Ishikawa (cell line): ENCODE data around the gene TECTB.

Experiments
- CEBPB ChIP-seq: IDR thresholded peaks from 2 replicates; pipeline ENCODE4 v1.6.1; 2012
- CREB1 ChIP-seq: IDR thresholded peaks from 2 replicates; pipeline ENCODE4 v1.6.1; 2012; ENCODE audit warnings: low read depth
- EGR1 ChIP-seq: IDR thresholded peaks from 2 replicates; pipeline ENCODE4 v1.6.1; 2012
- EP300 ChIP-seq: IDR thresholded peaks from 2 replicates; pipeline ENCODE4 v1.6.1; 2012; ENCODE audit warnings: borderline replicate concordance
- FOXM1 ChIP-seq: IDR thresholded peaks from 2 replicates; pipeline ENCODE4 v1.6.1; 2012; ENCODE audit warnings: low read depth, borderline replicate concordance
- MAX ChIP-seq: IDR thresholded peaks from 2 replicates; pipeline ENCODE4 v1.6.1; 2012
- NFIC ChIP-seq: IDR thresholded peaks from 2 replicates; pipeline ENCODE4 v1.6.1; 2012
- RAD21 ChIP-seq: IDR thresholded peaks from 2 replicates; pipeline ENCODE4 v1.6.1; 2012; ENCODE audit warnings: low read depth
- REST ChIP-seq: IDR thresholded peaks from 2 replicates; pipeline ENCODE4 v1.6.1; 2012; ENCODE audit warnings: low read depth, mild to moderate bottlenecking
- TAF1 ChIP-seq: IDR thresholded peaks from 2 replicates; pipeline ENCODE4 v1.6.1; 2012; ENCODE audit warnings: low read depth, mild to moderate bottlenecking
- TCF12 ChIP-seq: IDR thresholded peaks from 2 replicates; pipeline ENCODE4 v1.6.1; 2012; ENCODE audit warnings: low read depth
- TEAD4 ChIP-seq: IDR thresholded peaks from 2 replicates; pipeline ENCODE4 v1.6.1; 2012
- USF1 ChIP-seq: IDR thresholded peaks from 2 replicates; pipeline ENCODE4 v1.6.1; 2012
- YY1 ChIP-seq: IDR thresholded peaks from 2 replicates; pipeline ENCODE4 v1.6.1; 2012; ENCODE audit warnings: low read depth
- ZBTB7A ChIP-seq: IDR thresholded peaks from 2 replicates; pipeline ENCODE4 v1.6.1; 2012; ENCODE audit warnings: low read depth

The TECTB gene

GRCh38 chr10:112282086-112282485, 1.1 kb upstream of the TECTB start:
- TF ChIP-seq TAF1 (no peak), EP300 (no peak), CEBPB (no peak), NFIC (no peak), FOXM1 (no peak), RAD21 (no peak), YY1 (no peak), CREB1 (no peak), MAX (no peak), EGR1 (no peak), TEAD4 (no peak), ZBTB7A (no peak), REST (no peak), TCF12 (no peak), USF1 (no peak)

GRCh38 chr10:112286837-112287818, 3.9 kb downstream of the TECTB start:
- TF ChIP-seq TCF12 (no peak), EP300 (no peak), MAX (no peak), FOXM1 (no peak), USF1 (no peak)

GRCh38 chr10:112287844-112288243, 4.6 kb downstream of the TECTB start:
- TF ChIP-seq FOXM1 (no peak), CEBPB (no peak), EGR1 (no peak), YY1 (no peak), USF1 (no peak), EP300 (no peak), REST (no peak), TCF12 (no peak)

- TF ChIP-seq ZBTB7A (no peak), TAF1 (no peak), MAX (no peak), NFIC (no peak), RAD21 (no peak), EGR1 (no peak), CREB1 (no peak), REST (no peak), EP300 (no peak), TEAD4 (no peak), CEBPB (no peak), YY1 (no peak), TCF12 (no peak), FOXM1 (no peak), USF1 (no peak)
Observed at GRCh38 chr10:112288486-112288885, 5.3 kb downstream of the TECTB start.
